SK-N-SH (cell line): Measurements from ENCODE around the gene LIMS1.

ENCODE experiments used
- GABPA ChIP-seq: IDR thresholded peaks from 2 replicates; pipeline ENCODE4 v1.4.0; 2012; ENCODE audit warnings: low read depth, mild to moderate bottlenecking
- JUND ChIP-seq: IDR thresholded peaks from 2 replicates; pipeline ENCODE4 v1.4.0; 2012
- NFIC ChIP-seq: IDR thresholded peaks from 2 replicates; pipeline ENCODE4 v1.4.0; 2012; ENCODE audit warnings: borderline replicate concordance
- POLR2AphosphoS5 ChIP-seq: IDR thresholded peaks from 2 replicates; pipeline ENCODE4 v1.6.1; 2012; ENCODE audit warnings: low read depth, low read length
- RAD21 ChIP-seq: IDR thresholded peaks from 2 replicates; pipeline ENCODE4 v1.6.1; 2012; ENCODE audit warnings: mild to moderate bottlenecking, low read length
- TCF12 ChIP-seq: IDR thresholded peaks from 2 replicates; pipeline ENCODE4 v1.4.0; 2012
- YY1 ChIP-seq: IDR thresholded peaks from 2 replicates; pipeline ENCODE4 v1.4.0; 2012; ENCODE audit warnings: low read depth, mild to moderate bottlenecking
- TF ChIP-seq, protein P1 (sequence below): fragments of 200-600 bp; sonication (generic); IDR thresholded peaks from 2 replicates; pipeline ENCODE4 v1.6.1; 2017; ENCODE audit warnings: antibody characterized with exemption, mild to moderate bottlenecking, moderate library complexity
- TF ChIP-seq, protein P2 (sequence below): IDR thresholded peaks from 2 replicates; pipeline ENCODE4; 2012
- TF ChIP-seq, protein P3 (sequence below): IDR thresholded peaks from 2 replicates; pipeline ENCODE4 v1.6.1; 2012; ENCODE audit warnings: mild to moderate bottlenecking, low read depth, low read length, moderate library complexity

DNA sequence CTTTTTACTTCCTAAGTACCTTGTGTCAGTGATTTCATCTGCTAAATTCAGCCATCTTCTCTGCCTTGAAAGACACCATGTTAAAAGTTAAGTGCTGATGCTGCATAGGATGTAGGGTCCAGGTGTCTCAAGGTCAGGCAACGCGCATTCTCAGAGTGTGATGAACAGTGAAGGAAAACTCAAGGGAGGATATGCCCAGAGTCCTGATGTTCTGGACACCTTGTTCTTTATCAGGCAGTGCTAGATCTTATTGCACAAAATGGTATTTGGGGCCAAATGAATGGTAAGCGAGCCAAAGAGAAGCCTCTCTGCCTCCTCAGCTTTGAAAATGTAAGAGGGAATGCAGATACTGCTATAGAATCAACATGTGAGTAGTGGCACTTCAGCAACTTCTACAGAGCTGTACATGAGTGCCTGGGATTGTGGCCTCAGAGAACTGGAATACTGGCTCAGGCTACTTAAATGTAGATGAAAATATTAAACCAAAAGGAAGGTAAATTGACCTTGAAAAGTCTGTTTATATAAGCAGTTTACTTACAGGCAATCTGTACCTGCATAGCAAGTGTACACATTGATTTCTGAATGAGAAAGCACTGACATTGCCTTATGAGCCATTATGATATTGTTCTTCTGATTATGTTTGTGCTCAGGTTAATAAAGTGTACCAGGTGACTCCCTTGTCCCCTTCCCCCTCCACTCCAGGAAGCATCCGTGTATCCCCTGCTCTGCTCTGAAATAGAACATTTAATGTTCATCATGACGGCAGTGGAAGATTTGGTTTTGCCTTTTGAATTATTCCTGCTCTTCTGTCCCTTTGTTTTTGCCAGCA, 98.3 kb downstream of the LIMS1 start:
- TF ChIP-seq, protein P1, sequence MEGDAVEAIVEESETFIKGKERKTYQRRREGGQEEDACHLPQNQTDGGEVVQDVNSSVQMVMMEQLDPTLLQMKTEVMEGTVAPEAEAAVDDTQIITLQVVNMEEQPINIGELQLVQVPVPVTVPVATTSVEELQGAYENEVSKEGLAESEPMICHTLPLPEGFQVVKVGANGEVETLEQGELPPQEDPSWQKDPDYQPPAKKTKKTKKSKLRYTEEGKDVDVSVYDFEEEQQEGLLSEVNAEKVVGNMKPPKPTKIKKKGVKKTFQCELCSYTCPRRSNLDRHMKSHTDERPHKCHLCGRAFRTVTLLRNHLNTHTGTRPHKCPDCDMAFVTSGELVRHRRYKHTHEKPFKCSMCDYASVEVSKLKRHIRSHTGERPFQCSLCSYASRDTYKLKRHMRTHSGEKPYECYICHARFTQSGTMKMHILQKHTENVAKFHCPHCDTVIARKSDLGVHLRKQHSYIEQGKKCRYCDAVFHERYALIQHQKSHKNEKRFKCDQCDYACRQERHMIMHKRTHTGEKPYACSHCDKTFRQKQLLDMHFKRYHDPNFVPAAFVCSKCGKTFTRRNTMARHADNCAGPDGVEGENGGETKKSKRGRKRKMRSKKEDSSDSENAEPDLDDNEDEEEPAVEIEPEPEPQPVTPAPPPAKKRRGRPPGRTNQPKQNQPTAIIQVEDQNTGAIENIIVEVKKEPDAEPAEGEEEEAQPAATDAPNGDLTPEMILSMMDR: no peak
- no peak for TF ChIP-seq TCF12
- TF ChIP-seq JUND: no peak
- TF ChIP-seq GABPA: no peak
- no peak for TF ChIP-seq YY1
- TF ChIP-seq NFIC: no peak
- TF ChIP-seq, protein P2, sequence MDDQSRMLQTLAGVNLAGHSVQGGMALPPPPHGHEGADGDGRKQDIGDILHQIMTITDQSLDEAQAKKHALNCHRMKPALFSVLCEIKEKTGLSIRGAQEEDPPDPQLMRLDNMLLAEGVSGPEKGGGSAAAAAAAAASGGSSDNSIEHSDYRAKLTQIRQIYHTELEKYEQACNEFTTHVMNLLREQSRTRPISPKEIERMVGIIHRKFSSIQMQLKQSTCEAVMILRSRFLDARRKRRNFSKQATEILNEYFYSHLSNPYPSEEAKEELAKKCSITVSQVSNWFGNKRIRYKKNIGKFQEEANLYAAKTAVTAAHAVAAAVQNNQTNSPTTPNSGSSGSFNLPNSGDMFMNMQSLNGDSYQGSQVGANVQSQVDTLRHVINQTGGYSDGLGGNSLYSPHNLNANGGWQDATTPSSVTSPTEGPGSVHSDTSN: no peak
- TF ChIP-seq POLR2AphosphoS5: no peak
- TF ChIP-seq, protein P3, sequence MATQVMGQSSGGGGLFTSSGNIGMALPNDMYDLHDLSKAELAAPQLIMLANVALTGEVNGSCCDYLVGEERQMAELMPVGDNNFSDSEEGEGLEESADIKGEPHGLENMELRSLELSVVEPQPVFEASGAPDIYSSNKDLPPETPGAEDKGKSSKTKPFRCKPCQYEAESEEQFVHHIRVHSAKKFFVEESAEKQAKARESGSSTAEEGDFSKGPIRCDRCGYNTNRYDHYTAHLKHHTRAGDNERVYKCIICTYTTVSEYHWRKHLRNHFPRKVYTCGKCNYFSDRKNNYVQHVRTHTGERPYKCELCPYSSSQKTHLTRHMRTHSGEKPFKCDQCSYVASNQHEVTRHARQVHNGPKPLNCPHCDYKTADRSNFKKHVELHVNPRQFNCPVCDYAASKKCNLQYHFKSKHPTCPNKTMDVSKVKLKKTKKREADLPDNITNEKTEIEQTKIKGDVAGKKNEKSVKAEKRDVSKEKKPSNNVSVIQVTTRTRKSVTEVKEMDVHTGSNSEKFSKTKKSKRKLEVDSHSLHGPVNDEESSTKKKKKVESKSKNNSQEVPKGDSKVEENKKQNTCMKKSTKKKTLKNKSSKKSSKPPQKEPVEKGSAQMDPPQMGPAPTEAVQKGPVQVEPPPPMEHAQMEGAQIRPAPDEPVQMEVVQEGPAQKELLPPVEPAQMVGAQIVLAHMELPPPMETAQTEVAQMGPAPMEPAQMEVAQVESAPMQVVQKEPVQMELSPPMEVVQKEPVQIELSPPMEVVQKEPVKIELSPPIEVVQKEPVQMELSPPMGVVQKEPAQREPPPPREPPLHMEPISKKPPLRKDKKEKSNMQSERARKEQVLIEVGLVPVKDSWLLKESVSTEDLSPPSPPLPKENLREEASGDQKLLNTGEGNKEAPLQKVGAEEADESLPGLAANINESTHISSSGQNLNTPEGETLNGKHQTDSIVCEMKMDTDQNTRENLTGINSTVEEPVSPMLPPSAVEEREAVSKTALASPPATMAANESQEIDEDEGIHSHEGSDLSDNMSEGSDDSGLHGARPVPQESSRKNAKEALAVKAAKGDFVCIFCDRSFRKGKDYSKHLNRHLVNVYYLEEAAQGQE: no peak
- TF ChIP-seq RAD21: no peak
